DOHH2 (cell line): ENCODE results near the gene GINS1.

Source experiments
- EZH2phosphoT487 ChIP-seq: fragments of 200-600 bp; sonication (generic); IDR thresholded peaks from 2 replicates; pipeline ENCODE4 v1.6.1; 2017; ENCODE audit warnings: borderline replicate concordance, mild to moderate bottlenecking, antibody characterized with exemption, low read length, moderate library complexity, mixed read lengths
- TF ChIP-seq, protein P1 (sequence below): fragments of 200-600 bp; sonication (generic); IDR thresholded peaks from one replicate; pipeline ENCODE4 v1.5.1; 2014; ENCODE audit warnings: antibody characterized with exemption, mild to moderate bottlenecking, low read depth, low read length; ENCODE audit not compliant: poor library complexity, severe bottlenecking

GRCh38 chr20:25376886-25377285 is 30.6 kb upstream of the GINS1 start:
- TF ChIP-seq, protein P1, sequence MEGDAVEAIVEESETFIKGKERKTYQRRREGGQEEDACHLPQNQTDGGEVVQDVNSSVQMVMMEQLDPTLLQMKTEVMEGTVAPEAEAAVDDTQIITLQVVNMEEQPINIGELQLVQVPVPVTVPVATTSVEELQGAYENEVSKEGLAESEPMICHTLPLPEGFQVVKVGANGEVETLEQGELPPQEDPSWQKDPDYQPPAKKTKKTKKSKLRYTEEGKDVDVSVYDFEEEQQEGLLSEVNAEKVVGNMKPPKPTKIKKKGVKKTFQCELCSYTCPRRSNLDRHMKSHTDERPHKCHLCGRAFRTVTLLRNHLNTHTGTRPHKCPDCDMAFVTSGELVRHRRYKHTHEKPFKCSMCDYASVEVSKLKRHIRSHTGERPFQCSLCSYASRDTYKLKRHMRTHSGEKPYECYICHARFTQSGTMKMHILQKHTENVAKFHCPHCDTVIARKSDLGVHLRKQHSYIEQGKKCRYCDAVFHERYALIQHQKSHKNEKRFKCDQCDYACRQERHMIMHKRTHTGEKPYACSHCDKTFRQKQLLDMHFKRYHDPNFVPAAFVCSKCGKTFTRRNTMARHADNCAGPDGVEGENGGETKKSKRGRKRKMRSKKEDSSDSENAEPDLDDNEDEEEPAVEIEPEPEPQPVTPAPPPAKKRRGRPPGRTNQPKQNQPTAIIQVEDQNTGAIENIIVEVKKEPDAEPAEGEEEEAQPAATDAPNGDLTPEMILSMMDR, result no peak
- no peak for TF ChIP-seq EZH2phosphoT487
